ENCODE measurements around the gene UNC13B. TPM values are rescaled to one million over a fixed set of nuclear protein-coding genes. Genes with fewer than 3 reads are reported as not detected.

UNC13B gene
- total RNA-seq, 1 experiment from 2014 or later = 48.2 TPM

DNA sequence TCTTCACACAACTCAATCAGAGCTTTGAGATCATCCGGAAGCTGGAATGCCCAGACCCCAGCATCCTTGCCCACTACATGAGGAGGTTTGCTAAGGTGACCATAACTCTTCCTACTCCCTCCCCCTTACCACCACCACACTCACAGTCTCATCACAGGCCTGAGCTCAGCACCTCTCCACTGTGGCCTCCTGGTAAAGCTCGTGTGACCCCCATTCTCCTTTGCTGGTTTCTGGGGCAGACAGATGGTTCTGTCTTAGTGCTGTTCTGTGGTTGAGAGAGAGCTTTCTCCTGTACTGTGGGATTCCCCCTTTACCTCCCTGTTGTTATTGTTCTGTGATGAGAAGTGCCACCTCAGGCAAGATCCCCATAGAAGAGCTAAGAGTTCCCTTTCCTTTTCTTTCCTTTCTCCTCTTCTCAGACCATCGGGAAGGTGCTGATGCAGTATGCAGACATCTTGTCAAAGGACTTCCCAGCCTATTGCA, 235.4 kb downstream of the UNC13B start:
- H3K56ac ChIP-seq (ENCODE audit: insufficient read length, low read depth, low read length) = no peak overlapping the region
- no peak overlapping the region for H3K23ac ChIP-seq (ENCODE audit: insufficient read length, low read depth, low read length)
- no peak overlapping the region for H3K18ac ChIP-seq (ENCODE audit: insufficient read length, low read depth, low read length)
- no peaks in the 10 kb centered on the region for H3K4me1 ChIP-seq (ENCODE audit: insufficient read depth, low read length)
- H3K27ac ChIP-seq (ENCODE audit: insufficient read length, low read depth, low read length) = no peak overlapping the region
- no peaks in the 10 kb centered on the region; the same call in 1 of the 2 replicates for H3K79me2 ChIP-seq (ENCODE audit: insufficient read depth, low read length)
- H2BK12ac ChIP-seq (ENCODE audit: insufficient read length, low read depth, low read length) = no peak overlapping the region
- H3K27me3 ChIP-seq (ENCODE audit: insufficient read depth, low read length) = no peaks in the 10 kb centered on the region
- H4K5ac ChIP-seq (ENCODE audit: insufficient read length, low read depth, low read length) = no peak overlapping the region
- H3K4me2 ChIP-seq (ENCODE audit: insufficient read depth, insufficient read length, low read length) = no peak overlapping the region
- no peak overlapping the region for H3K4ac ChIP-seq (ENCODE audit: low read depth, low read length)
- no peaks in the 10 kb centered on the region for H3K23me2 ChIP-seq (ENCODE audit: insufficient read length, low read depth, low read length, poor library complexity, severe bottlenecking)
- no peak overlapping the region for H2AFZ ChIP-seq (ENCODE audit: low read length)
- Mint-ChIP-seq H3K9me3 (no peaks in the 10 kb centered on the region), H3K36me3 (ENCODE audit: insufficient read depth in 1 of 3, low read depth in 3 of 3) (peaks cover 5 to 50% (median 8%) of the 10 kb centered on the region in 3 experiments; a peak in 5 of 7 replicates), H3K27me3 (ENCODE audit: low read depth) (no peaks in the 10 kb centered on the region), H3K4me1 (no peaks in the 10 kb centered on the region), H3K4me3 (no peak overlapping the region), H3K27ac (no peak overlapping the region)
- no peak overlapping the region for H2AK5ac ChIP-seq (ENCODE audit: insufficient read length, low read length)
- H2BK15ac ChIP-seq (ENCODE audit: low read depth, low read length) = no peak overlapping the region
- H3K9ac ChIP-seq (ENCODE audit: extremely low read depth, insufficient read length, low read length) = no peak overlapping the region
- H4K8ac ChIP-seq (replicated peaks; ENCODE audit: insufficient read length, low read depth, low read length) = no peak overlapping the region
- TF ChIP-seq CTCF (conservative IDR thresholded peaks at IDR 0.05) = no peak
- H2BK20ac ChIP-seq (ENCODE audit: low read depth, low read length, poor library complexity, severe bottlenecking) = no peak overlapping the region
- H3K9me3 ChIP-seq (ENCODE audit: control insufficient read depth, low read depth, low read length) = no peaks in the 10 kb centered on the region
- H2BK120ac ChIP-seq (ENCODE audit: low read depth, low read length, poor library complexity, severe bottlenecking) = no peak overlapping the region
- no peak overlapping the region for H3T11ph ChIP-seq (ENCODE audit: low read length)
- no CpG with 5 or more reads among the region's 3 CpGs for WGBS (ENCODE audit: extremely low coverage, insufficient read length, low lambda C conversion rate)
- no peak for DNase-seq
- no peak overlapping the region for H3K14ac ChIP-seq (ENCODE audit: insufficient read depth, low read length)
- no peaks in the 10 kb centered on the region for H3K79me1 ChIP-seq (ENCODE audit: insufficient read depth, low read depth, low read length, poor library complexity, severe bottlenecking)
- H4K91ac ChIP-seq (ENCODE audit: insufficient read length, low read depth, low read length) = no peak overlapping the region
- no peak overlapping the region for H2BK5ac ChIP-seq (ENCODE audit: insufficient read length, low read length)
- no peaks in the 10 kb centered on the region for H4K20me1 ChIP-seq (ENCODE audit: control insufficient read depth, insufficient read depth, insufficient read length)
